SU-DHL-6 (cell line): Measurements from ENCODE around the gene GORASP1.

Experiments
- H2AFZ ChIP-seq: fragments of 200-600 bp; sonication (generic); 2 replicates; pipeline ENCODE4 v1.6.1; 2014; ENCODE audit warnings: low read depth, mild to moderate bottlenecking, moderate library complexity, mixed read lengths, antibody characterized with exemption, low read length; ENCODE audit not compliant: severe bottlenecking
- H3F3A ChIP-seq: fragments of 200-600 bp; shearing (Covaris generic); 2 replicates; pipeline ENCODE4 v1.6.0; 2016; ENCODE audit warnings: antibody characterized with exemption, mild to moderate bottlenecking; ENCODE audit not compliant: insufficient read depth
- H3K27ac ChIP-seq: fragments of 200-600 bp; sonication (generic); 2 replicates; pipeline ENCODE4 v1.5.1; 2016; ENCODE audit warnings: low read depth, mild to moderate bottlenecking, low read length, moderate library complexity, mixed read lengths
- H3K27me3 ChIP-seq: fragments of 200-600 bp; sonication (generic), shearing (Covaris generic); 2 replicates; pipeline ENCODE4 v1.6.0; 2014; ENCODE audit warnings: mild to moderate bottlenecking, low read length
- H3K36me3 ChIP-seq: fragments of 200-600 bp; sonication (generic); 2 replicates; pipeline ENCODE4 v1.6.1; 2014; ENCODE audit warnings: mild to moderate bottlenecking, low read length, mixed read lengths
- H3K4me2 ChIP-seq: fragments of 300-600, 200-600 bp; shearing (Covaris generic), sonication (generic); 2 replicates; pipeline ENCODE4 v1.6.0; 2014; ENCODE audit warnings: low read length, low read depth, mild to moderate bottlenecking; ENCODE audit not compliant: poor library complexity, severe bottlenecking
- H3K4me3 ChIP-seq: fragments of 200-600 bp; sonication (generic); 2 replicates; pipeline ENCODE4 v1.5.1; 2014; ENCODE audit warnings: antibody characterized with exemption, low read length, mild to moderate bottlenecking, mixed read lengths; ENCODE audit not compliant: insufficient read depth, poor library complexity, severe bottlenecking
- H3K79me2 ChIP-seq: fragments of 200-600 bp; sonication (generic); 2 replicates; pipeline ENCODE4 v1.6.1; 2014; ENCODE audit warnings: mild to moderate bottlenecking, low read length, moderate library complexity; ENCODE audit not compliant: insufficient read depth
- H3K9ac ChIP-seq: fragments of 200-600 bp; sonication (generic); 2 replicates; pipeline ENCODE4 v1.7.0; 2014; ENCODE audit warnings: mild to moderate bottlenecking, low read length
- H3K9me2 ChIP-seq: fragments of 200-600 bp; sonication (generic); replicated peaks from 2 replicates; pipeline ENCODE4 v1.6.1; 2014; ENCODE audit warnings: low read length; ENCODE audit not compliant: insufficient read depth
- H3K9me3 ChIP-seq: fragments of 200-600 bp; sonication (generic); 2 replicates; pipeline ENCODE4 v1.6.1; 2014; ENCODE audit warnings: low read length, mixed read lengths; ENCODE audit not compliant: insufficient read depth
- H4K20me1 ChIP-seq: fragments of 200-600 bp; sonication (generic); 2 replicates; pipeline ENCODE4 v1.6.1; 2014; ENCODE audit warnings: low read depth, mild to moderate bottlenecking, antibody characterized with exemption, low read length, moderate library complexity, mixed read lengths
- EZH2phosphoT487 ChIP-seq: fragments of 200-600 bp; sonication (generic), shearing (Covaris generic); conservative IDR thresholded peaks from 2 replicates; pipeline ENCODE4 v1.6.1; 2018; ENCODE audit warnings: mild to moderate bottlenecking, antibody characterized with exemption, low read length, moderate library complexity, mixed read lengths
- TF ChIP-seq, protein P1 (sequence below): fragments of 200-600 bp; sonication (generic); IDR thresholded peaks from one replicate; pipeline ENCODE4 v1.5.1; 2017; ENCODE audit warnings: antibody characterized with exemption, mild to moderate bottlenecking, low read length, moderate library complexity; ENCODE audit not compliant: insufficient read depth, poor library complexity, severe bottlenecking

Gene GORASP1

DNA sequence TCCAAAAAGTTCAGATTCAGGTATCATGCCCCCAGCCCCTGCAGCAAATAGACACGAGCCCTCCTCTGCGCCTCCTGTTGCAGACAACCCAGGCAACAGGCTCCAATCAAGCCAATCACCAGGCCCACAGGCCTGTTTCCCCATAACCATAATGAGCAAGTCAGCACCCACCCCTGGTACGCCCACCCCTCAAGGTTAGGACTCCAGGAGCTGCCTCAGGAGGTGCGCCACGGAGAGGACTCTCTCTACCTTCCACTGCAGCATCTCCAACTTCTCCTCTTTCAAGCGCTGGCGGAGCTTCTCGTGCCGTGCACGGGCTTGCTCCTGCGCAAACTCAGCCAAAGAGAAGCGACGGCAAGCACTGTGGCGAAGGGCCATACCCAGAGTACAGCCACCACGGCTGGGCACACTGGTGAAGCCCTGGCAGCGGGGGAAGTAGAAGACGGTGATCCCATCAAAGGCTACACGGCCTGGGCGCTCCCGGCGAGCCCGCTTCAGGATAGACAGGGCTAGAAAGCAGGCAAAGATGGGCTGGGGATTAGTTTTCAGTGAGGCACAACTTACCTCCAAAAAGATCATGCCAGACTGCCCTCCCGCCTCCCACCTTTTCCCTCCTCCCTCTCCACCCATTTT lies 37.4 kb upstream of the GORASP1 start:
- Histone ChIP-seq H3K9me2 (no peaks in the 10 kb centered on the region), H3K4me2 (no peak overlapping the region), H3K9me3 (no peaks in the 10 kb centered on the region), H3K36me3 (no peaks in the 10 kb centered on the region), H2AFZ (no peak overlapping the region), H3K4me3 (no peak overlapping the region), H3K79me2 (no peaks in the 10 kb centered on the region), H3K27ac (no peak overlapping the region), H4K20me1 (no peaks in the 10 kb centered on the region), H3K9ac (no peak overlapping the region), H3K27me3 (no peaks in the 10 kb centered on the region), H3F3A (no peaks in the 10 kb centered on the region)
- TF ChIP-seq, protein P1, sequence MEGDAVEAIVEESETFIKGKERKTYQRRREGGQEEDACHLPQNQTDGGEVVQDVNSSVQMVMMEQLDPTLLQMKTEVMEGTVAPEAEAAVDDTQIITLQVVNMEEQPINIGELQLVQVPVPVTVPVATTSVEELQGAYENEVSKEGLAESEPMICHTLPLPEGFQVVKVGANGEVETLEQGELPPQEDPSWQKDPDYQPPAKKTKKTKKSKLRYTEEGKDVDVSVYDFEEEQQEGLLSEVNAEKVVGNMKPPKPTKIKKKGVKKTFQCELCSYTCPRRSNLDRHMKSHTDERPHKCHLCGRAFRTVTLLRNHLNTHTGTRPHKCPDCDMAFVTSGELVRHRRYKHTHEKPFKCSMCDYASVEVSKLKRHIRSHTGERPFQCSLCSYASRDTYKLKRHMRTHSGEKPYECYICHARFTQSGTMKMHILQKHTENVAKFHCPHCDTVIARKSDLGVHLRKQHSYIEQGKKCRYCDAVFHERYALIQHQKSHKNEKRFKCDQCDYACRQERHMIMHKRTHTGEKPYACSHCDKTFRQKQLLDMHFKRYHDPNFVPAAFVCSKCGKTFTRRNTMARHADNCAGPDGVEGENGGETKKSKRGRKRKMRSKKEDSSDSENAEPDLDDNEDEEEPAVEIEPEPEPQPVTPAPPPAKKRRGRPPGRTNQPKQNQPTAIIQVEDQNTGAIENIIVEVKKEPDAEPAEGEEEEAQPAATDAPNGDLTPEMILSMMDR, result no peak
- no peak for TF ChIP-seq EZH2phosphoT487

DNA sequence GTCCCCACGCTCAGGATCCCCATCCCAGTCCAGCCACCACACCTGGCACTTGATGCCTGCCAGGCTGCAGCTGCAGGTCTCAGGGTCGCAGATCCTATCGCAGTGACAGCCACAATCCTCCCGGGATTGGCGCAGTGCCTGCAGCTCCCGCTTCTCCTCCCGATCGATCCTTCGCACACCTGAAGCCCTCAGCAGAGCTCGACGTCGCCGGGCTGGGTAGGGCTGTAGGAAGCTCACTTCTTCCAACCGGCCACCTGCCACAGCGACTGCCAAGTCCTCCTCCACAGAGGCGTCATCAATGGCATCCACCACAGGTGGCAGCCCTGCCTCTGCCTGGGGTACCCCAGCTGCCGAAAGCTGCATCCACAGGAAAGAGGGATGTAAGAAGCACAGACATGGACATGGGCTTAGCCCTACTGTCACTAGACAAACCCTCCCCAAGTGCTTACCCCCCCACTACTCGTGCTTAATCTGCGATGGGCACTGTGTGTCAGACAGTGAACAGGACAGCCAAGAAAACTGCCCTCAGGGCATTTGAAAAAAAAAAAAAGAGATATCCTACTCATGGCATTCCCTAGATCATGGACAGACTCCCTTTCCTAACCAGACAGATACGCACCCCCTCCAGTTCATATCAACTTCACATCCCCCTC lies 36.8 kb upstream of the GORASP1 start:
- no peak for TF ChIP-seq EZH2phosphoT487
- TF ChIP-seq, protein P1, result no peak
- H3K9ac ChIP-seq, result no peak overlapping the region
- H3K4me3 ChIP-seq, result no peak overlapping the region
- H3K27ac ChIP-seq, result no peak overlapping the region
- no peaks in the 10 kb centered on the region for H3K79me2 ChIP-seq
- no peak overlapping the region for H2AFZ ChIP-seq
- no peaks in the 10 kb centered on the region for H4K20me1 ChIP-seq
- H3K4me2 ChIP-seq, result no peak overlapping the region
- H3K9me3 ChIP-seq, result no peaks in the 10 kb centered on the region
- H3K9me2 ChIP-seq, result no peaks in the 10 kb centered on the region
- H3K27me3 ChIP-seq, result no peaks in the 10 kb centered on the region
- H3K36me3 ChIP-seq, result no peaks in the 10 kb centered on the region
- H3F3A ChIP-seq, result no peaks in the 10 kb centered on the region

DNA sequence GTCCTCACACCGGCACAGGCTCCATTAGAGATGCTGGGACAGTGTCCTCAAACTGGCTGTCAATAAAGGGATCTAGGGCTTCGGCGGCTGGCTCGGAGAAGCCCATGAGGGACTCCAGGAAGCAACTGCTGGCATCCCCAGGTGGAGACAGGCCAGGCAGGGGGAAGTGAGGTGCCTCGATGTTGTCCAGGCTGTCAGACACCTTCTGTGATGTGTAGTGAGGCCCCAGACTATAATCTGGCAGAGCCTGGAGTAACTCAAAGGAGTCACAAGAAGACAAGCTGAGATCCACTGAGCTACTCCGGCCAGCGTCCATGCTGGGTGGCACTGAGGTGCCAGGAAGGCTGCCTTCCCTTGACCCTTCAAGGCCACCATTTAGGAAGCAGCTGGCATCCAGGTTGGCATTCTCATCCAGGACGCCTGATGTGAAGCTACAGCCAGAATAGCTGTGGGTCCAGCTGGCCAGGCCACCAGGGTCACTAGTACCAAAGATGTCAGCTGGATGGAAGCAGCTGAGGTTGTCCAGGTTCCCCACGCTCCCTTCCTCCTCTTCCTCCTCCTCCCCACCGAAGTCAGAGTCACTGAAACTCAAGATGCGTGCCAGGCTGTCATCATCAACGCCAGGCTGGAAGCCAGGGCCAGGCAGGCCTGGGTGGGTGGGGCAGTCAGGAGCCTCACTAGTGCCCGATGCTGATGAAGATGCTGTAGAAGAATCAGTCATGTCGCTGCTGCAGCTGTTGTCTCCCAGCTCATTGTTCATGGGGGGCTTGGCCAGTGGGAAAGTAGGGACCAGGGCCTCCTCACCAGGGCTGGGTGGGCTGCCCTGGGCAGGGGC lies 35.8 kb upstream of the GORASP1 start:
- H3K4me2 ChIP-seq, result no peak overlapping the region
- H3K27ac ChIP-seq, result no peak overlapping the region
- no peaks in the 10 kb centered on the region for H3K27me3 ChIP-seq
- no peak overlapping the region for H2AFZ ChIP-seq
- no peaks in the 10 kb centered on the region for H3K79me2 ChIP-seq
- TF ChIP-seq, protein P1, result no peak
- no peak overlapping the region for H3K4me3 ChIP-seq
- no peaks in the 10 kb centered on the region for H3K36me3 ChIP-seq
- H4K20me1 ChIP-seq, result no peaks in the 10 kb centered on the region
- H3K9me3 ChIP-seq, result no peaks in the 10 kb centered on the region
- no peaks in the 10 kb centered on the region for H3K9me2 ChIP-seq
- no peaks in the 10 kb centered on the region for H3F3A ChIP-seq
- H3K9ac ChIP-seq, result no peak overlapping the region
